HG03175 (cell line): ENCODE results near the gene JCAD.

Experiments used
- ATAC-seq: cut with Tn5 transposase; IDR thresholded peaks from one replicate; pipeline ENCODE4 v1.9.1; 2021; ENCODE audit warnings: mild to moderate bottlenecking, moderate library complexity; ENCODE audit not compliant: unreplicated experiment

The JCAD gene

DNA sequence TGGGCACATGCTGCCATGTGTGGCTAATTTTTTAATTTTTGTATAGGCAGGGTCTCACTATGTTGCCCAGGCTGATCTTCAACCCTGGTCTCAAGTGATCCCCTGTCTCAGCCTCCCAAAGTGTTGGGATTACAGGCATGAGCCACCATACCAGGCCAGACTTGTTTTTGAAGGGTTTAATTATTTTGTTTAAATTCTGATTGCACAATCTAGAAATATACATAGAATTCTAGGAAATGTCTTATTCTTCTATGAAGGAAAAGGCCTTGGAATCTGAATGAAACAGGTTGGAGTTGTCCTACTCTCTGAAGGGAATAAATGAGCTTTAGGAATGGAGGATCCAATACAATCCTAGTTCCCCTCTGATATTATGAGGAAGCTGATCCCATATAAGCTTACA is 15.5 kb upstream of the JCAD start:
- no peak for ATAC-seq

DNA sequence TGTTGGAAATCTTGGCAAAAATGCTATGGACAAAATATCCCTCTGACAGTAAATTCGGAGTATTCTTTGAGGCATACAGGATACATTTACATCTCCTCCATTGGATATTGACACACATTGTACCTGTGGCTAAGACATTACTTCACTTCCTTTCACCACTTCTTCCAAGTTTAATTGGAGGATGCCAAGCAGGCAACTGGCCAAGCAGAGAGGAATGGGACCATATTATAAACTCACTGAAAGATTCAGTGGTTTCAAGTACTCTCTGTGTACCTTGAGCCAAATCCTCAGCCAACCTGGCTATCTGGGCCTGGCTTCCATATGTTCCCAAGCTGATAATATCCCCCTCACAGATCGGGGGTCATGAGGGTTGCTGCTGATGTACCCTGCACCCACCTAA is 14.7 kb upstream of the JCAD start:
- ATAC-seq: no peak

DNA sequence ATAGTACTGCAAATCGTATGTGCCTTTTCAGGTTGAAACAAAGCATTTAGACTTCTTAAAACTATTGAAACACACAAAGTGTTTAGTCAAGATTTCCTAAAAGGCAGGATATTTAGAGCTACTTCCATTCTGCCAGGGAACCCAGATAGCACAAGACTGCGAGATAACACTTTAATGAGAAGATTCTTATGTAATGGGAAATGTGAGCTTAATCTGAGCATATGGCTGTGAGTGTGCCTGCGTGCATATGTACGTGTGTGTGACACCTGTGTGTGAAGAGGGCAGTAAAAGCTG is 14.3 kb upstream of the JCAD start:
- no peak for ATAC-seq

DNA sequence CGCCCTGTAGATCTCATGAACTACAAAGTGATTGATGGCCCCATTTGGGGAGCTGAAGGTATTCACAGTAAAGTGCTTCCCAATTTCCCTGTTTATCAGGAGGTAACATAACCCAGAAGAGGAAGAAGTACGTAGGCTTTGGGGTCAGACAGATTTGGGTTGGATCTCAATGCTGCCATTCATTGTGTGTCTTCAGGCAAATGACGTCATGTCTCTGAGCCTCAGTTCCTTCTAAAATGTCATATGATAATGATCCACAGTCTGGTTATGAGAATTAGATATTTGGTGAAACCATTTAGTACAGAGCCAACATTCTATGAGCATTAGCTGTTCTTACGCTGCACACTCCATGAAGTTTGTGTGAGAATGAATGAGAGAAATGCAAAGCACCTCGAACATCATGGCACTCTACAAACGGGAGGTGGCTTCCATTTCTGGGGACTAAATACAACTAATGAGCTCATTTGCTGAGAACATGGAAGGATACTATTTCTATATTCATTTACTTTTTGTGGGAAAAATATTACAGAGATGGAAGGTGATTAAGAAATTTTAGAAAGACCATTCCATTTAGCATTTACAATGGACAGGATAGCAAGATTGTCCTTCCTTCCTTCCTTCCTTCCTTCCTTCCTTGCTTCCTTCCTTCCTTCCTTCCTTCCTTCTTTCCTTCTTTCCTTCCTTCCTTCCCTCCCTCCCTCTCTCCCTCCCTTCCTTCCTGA is 13.8 kb upstream of the JCAD start:
- no peak for ATAC-seq

DNA sequence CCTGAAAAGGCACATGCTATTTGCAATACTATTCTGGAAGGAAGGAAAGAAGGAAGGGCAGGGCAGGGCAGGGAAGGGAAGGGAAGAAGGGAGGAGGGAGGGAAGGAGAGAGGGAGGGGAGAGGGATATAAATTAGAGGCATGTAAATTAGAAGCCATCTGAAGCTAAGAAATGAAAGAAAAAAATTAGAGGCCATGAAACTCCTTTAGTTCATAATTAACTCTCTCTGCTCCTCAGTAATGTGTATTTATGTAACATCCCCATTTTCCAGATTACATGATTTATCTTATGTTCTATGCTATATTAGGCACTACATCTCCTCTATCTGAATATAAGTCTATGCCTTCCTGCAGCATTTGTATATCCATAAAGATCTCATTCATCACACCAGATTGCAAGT is 12.7 kb upstream of the JCAD start:
- no peak for ATAC-seq

DNA sequence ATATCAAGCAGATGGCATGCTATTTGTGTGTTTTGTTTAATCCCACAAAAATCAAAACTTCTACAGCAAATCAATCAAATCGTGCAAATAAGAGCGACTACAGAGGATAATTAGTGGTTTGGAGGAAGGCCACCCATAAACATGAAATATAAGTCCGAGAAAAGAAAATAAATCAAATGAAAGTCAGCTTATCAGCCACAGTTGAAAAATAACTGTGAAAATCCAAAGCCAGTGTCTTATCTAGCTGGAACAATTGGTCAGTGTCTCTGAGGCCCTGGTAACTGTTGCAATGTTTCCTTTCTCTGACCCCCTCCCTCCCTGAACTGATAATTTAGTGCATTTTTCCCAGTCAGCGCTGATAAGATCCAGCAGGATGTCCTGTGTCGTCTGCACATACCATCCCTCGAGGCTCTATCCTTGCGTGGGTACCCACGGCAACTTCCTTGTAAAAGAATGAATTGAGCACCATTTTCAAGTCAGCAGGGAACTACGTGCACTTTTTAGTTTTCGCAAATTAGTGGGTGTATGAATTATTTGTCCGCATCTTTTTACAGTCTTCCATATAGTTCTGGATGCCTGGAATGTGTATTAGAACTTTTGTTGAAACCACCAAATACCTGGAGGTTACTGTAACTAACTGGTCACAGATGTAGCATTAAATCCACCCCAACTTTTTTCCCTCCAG is 10.8 kb upstream of the JCAD start:
- no peak for ATAC-seq

DNA sequence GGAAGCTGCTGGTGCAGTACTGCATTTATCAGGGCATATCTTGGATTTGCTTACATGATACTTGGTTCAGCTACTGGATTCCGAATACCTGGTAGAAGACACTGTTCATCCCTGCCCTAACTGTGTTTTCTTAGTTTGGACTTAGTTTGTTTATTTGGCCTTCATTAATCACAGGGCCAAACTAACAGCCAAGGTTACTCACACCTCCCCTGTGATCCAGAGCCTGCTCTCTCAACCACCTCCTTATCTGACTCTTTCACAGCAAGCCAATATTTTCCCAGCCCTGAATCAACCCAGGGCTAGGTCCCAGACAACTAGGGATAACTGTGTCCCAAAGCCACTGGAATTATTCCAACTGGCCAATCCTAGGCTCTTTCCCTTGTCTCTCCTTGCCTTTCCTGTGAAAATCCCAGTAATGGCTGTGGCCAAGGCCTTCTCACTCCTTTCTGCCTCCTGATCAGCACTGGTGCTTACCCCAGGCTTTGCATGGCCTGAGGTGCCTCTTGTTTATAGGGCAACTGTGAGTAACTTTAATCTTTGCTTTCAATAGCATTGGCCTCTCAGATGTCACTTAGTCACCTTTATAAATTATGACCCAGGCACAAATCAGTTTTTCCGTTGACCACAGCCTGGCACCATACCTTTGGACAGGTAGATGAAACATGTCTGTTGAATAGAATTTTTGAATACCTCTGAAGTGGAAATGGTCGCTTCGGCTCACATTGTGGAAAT is 9.3 kb upstream of the JCAD start:
- no peak for ATAC-seq

DNA sequence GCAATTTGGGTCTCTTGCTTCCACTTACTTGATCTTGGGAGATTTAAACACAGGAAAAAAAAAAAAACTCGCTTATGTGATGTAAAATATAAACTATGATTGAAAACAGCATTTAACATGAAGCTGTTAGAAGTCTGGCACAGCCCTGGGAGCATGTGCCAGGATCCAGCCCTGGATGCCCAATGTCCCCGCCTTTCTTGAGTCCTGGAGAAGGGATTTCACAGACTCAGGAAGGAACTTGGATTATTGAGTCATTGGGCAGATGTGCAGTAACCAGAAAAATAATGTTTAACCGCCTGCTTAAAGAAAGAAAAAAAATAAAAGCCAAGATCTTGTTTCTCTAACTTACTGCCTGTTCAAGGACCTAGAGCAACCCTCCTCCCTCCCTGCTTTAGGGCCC is 3.7 kb upstream of the JCAD start:
- ATAC-seq: no peak

DNA sequence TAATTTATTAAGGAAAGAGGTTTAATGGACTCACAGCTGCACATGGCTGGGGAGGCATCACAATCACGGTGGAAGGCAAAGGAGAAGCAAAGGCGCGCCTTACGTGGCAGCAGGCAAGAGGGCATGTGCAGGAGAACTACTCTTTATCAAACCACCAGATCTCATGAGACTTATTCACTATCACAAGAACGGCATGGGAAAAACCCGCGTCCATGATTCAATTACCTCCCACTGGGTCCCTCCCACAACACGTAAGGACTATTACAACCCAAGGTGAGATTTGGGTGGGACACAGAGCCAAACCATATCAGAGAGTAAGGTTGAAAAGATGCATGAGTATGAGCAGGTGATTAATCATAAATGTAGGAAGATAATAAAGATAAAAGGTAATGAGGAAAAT is 3.2 kb upstream of the JCAD start:
- no peak for ATAC-seq

DNA sequence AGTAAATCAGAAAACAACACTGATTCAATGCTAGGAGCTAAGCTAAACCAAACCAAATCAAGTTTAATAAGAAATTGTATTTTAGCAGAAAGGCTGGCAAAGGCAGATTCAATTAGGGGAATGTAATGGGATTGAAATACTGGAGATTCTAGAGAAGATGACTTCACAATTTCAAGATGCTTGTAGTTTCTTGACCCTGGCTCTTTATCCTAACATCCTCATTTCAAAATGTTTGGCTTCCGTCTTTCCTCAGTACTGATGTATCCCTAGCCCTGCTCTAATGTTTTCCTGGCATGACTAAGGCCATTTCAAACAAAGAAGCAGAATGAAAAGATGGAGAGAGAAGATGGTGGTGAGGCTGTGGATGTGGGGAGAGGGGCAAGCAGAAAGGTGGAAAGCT is 2.7 kb upstream of the JCAD start:
- ATAC-seq: no peak

DNA sequence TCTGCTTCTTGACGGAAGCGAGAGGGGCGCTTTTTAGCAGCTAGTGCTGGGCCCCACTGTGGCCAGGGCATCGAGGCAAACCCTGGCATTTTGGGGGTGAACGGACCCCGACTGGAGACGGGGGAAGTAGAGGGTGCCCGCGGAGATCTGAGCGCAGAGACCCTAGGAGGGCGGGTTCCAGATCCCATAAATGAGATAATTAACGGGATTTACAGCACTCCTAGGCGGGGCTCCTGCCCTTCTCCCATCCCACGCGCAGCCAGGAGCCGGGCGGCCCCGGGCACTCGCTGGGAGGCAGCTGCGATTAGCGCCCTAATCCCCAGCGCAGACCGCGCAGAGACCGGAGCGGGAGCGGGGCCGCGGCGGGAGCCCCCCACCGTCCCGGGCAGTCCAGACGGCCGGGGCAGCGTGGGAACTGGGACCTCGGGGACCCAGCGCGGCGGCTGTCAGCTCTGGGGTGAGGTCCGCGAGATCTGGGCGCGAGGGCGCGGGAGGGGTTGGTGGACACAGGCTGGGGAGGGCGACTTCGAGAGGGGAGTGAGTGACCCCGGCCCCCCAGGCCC is 735 bp downstream of the JCAD start:
- no peak for ATAC-seq

DNA sequence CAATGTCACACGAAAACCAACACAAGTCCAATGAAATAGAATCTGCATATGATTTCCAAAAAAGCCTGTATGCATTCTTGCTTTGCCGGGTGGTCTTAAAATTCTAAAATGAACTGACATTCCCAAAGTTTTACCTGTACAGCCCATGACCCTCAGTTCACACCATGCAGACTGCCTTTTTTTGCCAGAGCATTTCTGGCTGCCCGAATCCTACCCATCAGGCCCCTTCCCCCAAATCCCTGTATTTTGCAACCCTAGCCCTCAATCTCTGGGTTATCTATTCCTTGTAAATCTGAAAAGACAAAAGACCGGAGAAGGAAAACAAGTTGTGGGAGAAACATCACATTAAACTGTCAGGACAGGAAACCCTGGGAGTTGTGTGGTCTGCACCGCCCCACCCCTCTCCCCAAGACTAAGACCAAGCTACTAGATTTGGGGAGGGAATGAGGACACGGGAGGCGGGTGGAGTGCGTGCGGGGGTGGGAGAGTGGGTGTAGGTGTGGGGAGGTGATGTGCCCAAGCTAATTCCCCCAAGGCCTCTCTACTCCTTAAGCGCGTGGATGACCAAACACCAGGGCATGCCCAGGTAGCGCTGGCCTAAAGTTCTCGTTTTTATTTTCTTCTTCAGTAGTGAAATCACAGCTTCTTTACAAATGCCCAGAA is 1.4 kb downstream of the JCAD start:
- ATAC-seq: no peak

DNA sequence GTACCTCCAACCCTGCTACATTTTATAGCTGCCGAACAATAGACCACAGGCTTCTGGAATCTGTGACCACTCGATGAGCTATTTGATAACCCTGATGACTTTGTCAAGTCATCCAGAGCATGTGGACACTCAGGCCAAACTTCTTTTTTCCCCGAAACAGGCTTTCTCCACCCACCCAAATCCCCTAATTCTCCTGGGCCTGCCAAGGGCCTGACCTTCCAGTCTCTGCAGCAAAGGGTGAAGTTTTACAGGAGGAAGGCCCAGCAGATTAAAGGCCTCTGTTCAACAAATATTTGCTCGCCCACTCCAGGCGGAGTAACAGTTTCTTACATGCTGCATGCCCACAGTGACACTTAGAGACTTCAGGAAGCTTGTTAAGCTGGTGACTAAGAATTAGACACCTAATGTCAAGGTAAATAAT is 2.0 kb downstream of the JCAD start:
- ATAC-seq: no peak

DNA sequence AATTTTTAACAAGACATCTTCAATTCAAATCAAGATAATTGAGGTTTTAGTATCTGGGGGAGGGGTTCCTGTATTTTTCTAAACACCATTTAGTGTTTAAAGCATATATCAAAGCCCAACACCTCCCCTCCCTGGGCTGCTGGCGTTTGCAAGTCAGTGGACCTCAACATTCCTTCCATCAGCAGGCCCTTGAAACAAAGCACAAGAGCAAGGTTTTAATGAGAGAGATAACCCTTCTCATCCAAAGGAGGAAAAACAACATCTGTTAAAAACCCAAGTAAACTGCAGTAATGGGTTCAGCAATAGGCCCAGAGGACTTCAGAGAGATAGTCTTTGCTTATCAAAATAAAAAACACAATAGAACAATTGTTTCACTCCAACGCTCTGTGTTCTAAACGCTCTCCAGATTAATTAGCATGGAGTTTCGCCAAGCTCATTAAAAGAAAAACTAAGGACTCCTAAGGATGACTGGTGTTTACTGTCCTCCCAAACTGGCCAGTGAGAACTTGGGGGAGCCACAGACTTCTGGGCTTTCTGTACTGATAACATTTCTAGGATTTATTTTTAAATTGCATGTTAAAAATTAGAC is 2.5 kb downstream of the JCAD start:
- no peak for ATAC-seq

DNA sequence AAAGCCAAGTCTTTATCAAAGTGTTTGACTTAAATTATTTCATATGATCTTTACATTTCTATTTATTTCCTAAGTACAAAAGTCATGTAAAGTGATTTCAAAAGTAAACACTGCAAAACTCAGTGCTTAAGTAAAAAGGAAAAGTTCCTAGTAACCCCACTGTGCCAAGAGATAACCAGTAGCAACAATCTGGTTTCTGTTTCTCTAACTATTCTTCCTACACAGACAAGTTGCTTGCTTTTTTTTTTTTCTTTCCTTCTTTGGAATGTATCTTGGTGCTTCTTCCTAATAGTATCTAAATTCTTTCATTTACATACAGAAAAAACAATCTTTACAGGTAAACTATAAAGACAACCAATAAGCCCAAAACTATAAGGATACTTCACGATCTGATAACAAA is 3.1 kb downstream of the JCAD start:
- no peak for ATAC-seq

DNA sequence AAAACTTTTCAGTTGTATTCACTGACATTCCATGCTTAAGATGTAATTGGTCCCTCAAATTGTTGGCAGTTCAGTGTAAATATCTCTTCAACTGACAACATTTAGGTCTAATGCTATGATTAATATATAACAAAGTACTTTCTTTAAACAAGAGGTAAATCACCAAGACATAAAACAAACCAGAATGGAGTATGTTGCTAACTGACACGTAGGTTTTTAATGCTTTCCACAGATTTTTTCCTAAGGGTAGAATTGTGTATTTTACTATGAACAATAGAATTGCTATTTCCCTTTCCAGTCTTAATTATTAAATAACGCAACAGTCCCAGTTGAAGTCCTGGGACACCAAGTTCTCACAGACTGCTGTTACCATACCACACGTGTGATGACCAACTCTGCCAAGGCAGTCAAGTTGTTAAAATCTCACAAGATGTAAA is 4.1 kb downstream of the JCAD start:
- no peak for ATAC-seq

DNA sequence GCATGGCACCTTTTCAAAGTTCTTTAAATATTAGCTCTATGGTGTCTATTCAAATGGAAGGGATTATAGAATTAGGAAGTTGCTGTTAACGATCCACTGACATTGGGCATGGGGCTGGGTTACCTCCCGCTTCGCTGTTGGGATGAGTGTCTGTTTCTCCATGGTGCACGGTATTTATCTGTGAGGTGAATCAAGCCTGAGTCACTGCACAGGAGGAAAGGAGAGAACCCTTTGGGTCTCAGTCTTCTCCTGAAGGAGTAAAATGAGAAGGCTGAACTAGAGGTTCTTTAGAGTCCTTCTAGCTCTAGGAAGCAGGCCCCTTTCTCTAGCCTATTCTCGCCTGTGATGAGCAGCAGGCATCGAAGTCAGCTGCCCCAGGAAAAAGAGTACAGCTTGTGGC is 7.3 kb downstream of the JCAD start:
- ATAC-seq: no peak

DNA sequence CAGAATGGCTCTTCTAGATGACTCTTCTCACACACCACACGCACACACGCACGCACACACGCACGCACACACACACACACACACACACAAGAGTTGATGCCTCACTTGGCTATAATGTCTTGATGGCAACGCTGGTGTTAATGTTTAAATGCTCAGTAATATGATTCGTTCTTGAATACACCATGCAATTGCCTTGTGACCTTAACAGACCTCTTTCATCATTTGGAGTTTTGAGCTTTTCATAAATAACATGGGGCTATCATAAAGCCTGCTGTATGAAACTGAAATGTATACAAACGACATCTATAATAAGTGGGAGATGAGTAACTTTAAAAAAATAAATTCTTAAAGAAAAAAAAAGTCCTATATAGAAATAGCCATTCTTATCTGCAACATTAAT is 8.2 kb downstream of the JCAD start:
- ATAC-seq: no peak

DNA sequence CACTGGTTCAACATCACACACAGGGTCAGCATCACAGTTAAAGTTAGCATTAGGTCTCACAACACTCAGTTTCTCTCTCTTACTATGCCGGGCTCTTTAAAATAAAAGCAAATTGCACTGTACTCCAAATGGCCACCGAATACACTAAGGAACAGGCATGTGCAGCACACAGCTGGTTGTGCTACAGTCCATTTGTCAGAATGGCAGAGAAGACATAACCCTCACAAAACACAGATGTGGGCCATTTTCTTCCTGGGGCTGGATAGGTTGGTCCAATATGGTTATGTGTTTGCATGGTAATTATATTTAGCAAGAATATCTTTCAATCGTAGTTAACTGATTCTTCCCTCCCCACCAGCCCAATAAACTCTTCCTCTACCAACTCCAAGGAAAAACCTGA is 9.0 kb downstream of the JCAD start:
- ATAC-seq: no peak

DNA sequence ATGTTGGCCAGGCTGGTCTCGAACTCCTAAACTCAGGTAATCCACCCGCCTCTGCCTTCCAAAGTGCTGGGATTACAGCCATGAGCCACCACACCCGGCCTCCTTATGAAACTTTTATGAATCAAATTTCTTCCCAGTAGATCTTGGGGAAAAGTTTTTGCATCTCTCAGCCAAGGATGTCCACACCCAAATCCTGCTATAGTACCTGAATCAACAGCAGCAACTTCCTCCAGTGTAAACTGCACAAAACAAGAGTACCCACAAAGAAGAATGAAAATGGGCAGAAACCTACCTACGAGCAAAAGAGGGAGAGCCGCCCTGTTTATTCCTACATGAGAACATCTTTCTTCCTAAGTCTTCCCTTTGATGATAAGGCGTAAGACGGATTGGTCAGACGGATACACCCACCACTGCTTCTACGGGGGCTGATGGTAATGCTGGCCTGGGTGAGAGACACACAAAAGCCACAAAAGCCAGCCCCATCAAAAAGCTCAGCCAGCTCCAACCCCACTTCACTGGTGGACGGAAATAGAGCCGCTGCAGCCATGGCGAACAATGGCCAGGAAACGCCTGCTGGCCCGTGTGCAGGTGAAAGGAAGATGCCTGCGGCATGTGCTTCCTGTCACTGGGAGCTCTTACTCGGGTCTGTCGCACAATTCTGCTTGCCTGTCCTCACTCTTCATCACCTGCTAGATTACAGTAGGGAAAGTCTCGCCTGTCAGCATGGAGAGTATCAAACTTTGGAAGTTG is 10.4 kb downstream of the JCAD start:
- no peak for ATAC-seq
